NCI-H146 (cell line): ENCODE data around the gene CHST15.

ENCODE experiments used
- DNase-seq: peaks from one replicate; lab custom pipeline; 2025; lab: John Stamatoyannopoulos, UW

The CHST15 gene

GRCh38 chr10:124082555-124082954, 10.8 kb downstream of the CHST15 start:
- DNase-seq: no peak

GRCh38 chr10:124081547-124082140, 11.8 kb downstream of the CHST15 start:
- no peak for DNase-seq

GRCh38 chr10:124079864-124080263, 13.5 kb downstream of the CHST15 start:
- no peak for DNase-seq

GRCh38 chr10:124078714-124079113, 14.7 kb downstream of the CHST15 start:
- DNase-seq: no peak

GRCh38 chr10:124078028-124078427, 15.4 kb downstream of the CHST15 start:
- DNase-seq: no peak

- DNase-seq: no peak
Observed at GRCh38 chr10:124077208-124077993, 16.0 kb downstream of the CHST15 start.

GRCh38 chr10:124076148-124076733, 17.2 kb downstream of the CHST15 start:
- DNase-seq: no peak

- DNase-seq: no peak
Observed at GRCh38 chr10:124075231-124075955, 18.0 kb downstream of the CHST15 start.

GRCh38 chr10:124074501-124075109, 18.8 kb downstream of the CHST15 start:
- DNase-seq: no peak

- no peak for DNase-seq
Observed at GRCh38 chr10:124073978-124074377, 19.4 kb downstream of the CHST15 start.

GRCh38 chr10:124072541-124072940, 20.9 kb downstream of the CHST15 start:
- peak; percentile 22 for DNase-seq

- DNase-seq: no peak
Observed at GRCh38 chr10:124072106-124072505, 21.3 kb downstream of the CHST15 start.

- DNase-seq: no peak
Observed at GRCh38 chr10:124071141-124071540, 22.3 kb downstream of the CHST15 start.

- DNase-seq: no peak
Observed at GRCh38 chr10:124070666-124071065, 22.7 kb downstream of the CHST15 start.

GRCh38 chr10:124069341-124070264, 23.8 kb downstream of the CHST15 start:
- no peak for DNase-seq

- no peak for DNase-seq
Observed at GRCh38 chr10:124068929-124069328, 24.5 kb downstream of the CHST15 start.

- no peak for DNase-seq
Observed at GRCh38 chr10:124067825-124068400, 25.5 kb downstream of the CHST15 start.

- DNase-seq: no peak
Observed at GRCh38 chr10:124066781-124067714, 26.4 kb downstream of the CHST15 start.

GRCh38 chr10:124066126-124066700, 27.2 kb downstream of the CHST15 start:
- DNase-seq: no peak
